Esophagus squamous epithelium (tissue), 5 donors: Measurements from ENCODE around the gene RNF220. TPM values are rescaled to one million over a fixed set of nuclear protein-coding genes. Genes with fewer than 3 reads are reported as not detected.

Experiments used
- DNase-seq: peaks from one replicate; lab custom pipeline; 2025; lab: John Stamatoyannopoulos, UW
- H3K27ac ChIP-seq, 4 donors: fragments of 200-600 bp; sonication (generic); one replicate each; pipeline ENCODE4 v1.5.1; 2016 to 2019; ENCODE audit warnings: mild to moderate bottlenecking in 1 of 4
- H3K27me3 ChIP-seq, 4 donors: fragments of 200-600 bp; sonication (generic); 1 replicate in 3 of 4; 2 replicates in 1 of 4; pipeline versions ENCODE4 v1.5.1 to v1.6.0; 2017 to 2021; ENCODE audit warnings: antibody characterized with exemption in 1 of 4
- H3K36me3 ChIP-seq, 3 donors: fragments of 200-600 bp; sonication (generic); one replicate each; pipeline ENCODE4 v1.5.1; 2016 to 2019
- H3K4me1 ChIP-seq, 3 donors: fragments of 200-600 bp; sonication (generic); one replicate each; pipeline ENCODE4 v1.5.1; 2017 to 2019
- H3K4me3 ChIP-seq, 4 donors: fragments of 200-600 bp; sonication (generic); 1 replicate in 3 of 4; 2 replicates in 1 of 4; pipeline ENCODE4 v1.5.1; 2016 to 2019; ENCODE audit warnings: mild to moderate bottlenecking in 2 of 4, moderate library complexity in 1 of 4
- H3K9me3 ChIP-seq, 3 donors: fragments of 200-600 bp; sonication (generic); one replicate each; pipeline ENCODE4 v1.5.1; 2016 to 2019
- POLR2A ChIP-seq, 4 donors: fragments of 450-650 bp; IDR thresholded peaks; one replicate each; pipeline ENCODE4 v1.6.1; 2017; ENCODE audit warnings: antibody characterized with exemption in 4 of 4, mild to moderate bottlenecking in 4 of 4, moderate library complexity in 3 of 4
- WGBS, 2 donors: methylation state at CpG; one replicate each; pipeline ENCODE4 v1.1.5; 2018; 5-methylcytosine and 5-hydroxymethylcytosine counted together
- intact Hi-C: fragments of 100-400 bp; cut with DNase I; formaldehyde crosslinking; loops from one replicate; pipeline ENCODE4 v1.15.0; 2022
- total RNA-seq, 4 donors: library from RNA; depleted of rRNA; stranded (reverse); fragments of >200 nt; gene quantifications; one replicate each; pipeline ENCODE4 v1.1.0, GENCODE V29; 2016
- TF ChIP-seq, protein P1 (sequence below), 6 experiments: fragments of 450-650 bp in 4 of 6; fragments of 200-600 bp in 2 of 6; sonication (generic) in 2 of 6; IDR thresholded peaks; one replicate each; pipeline ENCODE4 v1.5.1; 2016 to 2019; ENCODE audit warnings: antibody characterized with exemption in 6 of 6, mild to moderate bottlenecking in 4 of 6, moderate library complexity in 4 of 6
- donor health status: DM: yes; HTN: yes; CAD: no.

The RNF220 gene
- total RNA-seq, 4 donors from 2014 or later, result 44.8 to 111 (median 60.3) TPM

DNA sequence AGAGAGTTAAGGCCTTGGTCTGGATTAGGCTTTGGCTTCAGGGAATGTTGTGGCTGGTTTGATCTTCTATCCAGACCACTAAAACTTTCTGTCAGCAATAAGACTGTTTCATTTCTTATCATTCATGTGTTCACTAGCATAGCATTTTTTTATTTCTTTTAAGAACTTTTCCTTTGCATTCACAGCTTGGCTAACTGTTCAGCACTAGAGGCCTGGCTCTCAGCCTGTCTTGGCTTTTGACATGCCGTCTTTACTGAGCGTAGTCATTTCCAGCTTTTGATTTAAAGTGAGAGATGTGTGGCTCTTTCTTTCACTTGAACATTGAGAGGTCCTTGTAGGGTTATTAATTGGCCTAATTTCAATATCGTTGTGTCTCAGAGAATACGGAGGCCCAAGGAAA, 62.5 kb downstream of the RNF220 start:
- TF ChIP-seq, protein P1, sequence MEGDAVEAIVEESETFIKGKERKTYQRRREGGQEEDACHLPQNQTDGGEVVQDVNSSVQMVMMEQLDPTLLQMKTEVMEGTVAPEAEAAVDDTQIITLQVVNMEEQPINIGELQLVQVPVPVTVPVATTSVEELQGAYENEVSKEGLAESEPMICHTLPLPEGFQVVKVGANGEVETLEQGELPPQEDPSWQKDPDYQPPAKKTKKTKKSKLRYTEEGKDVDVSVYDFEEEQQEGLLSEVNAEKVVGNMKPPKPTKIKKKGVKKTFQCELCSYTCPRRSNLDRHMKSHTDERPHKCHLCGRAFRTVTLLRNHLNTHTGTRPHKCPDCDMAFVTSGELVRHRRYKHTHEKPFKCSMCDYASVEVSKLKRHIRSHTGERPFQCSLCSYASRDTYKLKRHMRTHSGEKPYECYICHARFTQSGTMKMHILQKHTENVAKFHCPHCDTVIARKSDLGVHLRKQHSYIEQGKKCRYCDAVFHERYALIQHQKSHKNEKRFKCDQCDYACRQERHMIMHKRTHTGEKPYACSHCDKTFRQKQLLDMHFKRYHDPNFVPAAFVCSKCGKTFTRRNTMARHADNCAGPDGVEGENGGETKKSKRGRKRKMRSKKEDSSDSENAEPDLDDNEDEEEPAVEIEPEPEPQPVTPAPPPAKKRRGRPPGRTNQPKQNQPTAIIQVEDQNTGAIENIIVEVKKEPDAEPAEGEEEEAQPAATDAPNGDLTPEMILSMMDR (IDR thresholded peaks at IDR 0.05), result no peak
- no peak for TF ChIP-seq POLR2A (IDR thresholded peaks at IDR 0.05)
- Histone ChIP-seq H3K36me3 (no peaks in the 10 kb centered on the region), H3K4me3 (no peak overlapping the region), H3K27ac (no peak overlapping the region), H3K27me3 (peaks cover 0 to 15% (median 0%) of the 10 kb centered on the region in 4 donors), H3K4me1 (peaks cover 0 to 6% (median 0%) of the 10 kb centered on the region in 3 donors), H3K9me3 (no peaks in the 10 kb centered on the region)
- WGBS, 2 donors, result 63 to 82% methylated on average over 2 to 4 of the region's 4 CpGs
- intact Hi-C loops, result no loop called here
- DNase-seq, result no peak

DNA sequence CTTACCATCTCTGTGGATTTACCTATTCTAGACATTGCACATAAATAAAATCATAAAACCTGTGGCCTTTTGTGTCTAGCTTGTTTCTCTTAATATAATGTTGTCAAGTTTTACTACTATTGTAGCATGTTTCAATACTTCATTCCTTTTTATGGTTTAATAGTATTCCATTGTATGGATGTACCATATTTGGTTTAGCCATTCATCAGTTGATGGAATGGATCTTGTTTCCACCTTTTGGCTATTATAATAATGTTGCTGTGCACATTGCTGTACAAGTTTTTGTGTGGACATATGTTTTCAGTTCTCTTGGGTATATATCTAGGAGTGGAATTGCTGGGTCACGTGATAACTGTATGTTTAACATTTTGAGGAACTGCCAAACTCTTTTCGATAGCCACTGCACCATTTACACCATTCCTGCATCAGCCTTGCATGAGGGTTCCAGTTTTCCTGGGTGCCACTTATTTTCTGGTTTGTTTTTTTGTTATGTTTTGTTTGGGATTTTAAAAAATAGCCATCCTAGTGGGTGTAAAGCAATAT, 66.9 kb downstream of the RNF220 start:
- TF ChIP-seq, protein P1 (IDR thresholded peaks at IDR 0.05), result no peak
- TF ChIP-seq POLR2A (IDR thresholded peaks at IDR 0.05), result no peak
- Histone ChIP-seq H3K27ac (no peak overlapping the region), H3K36me3 (no peaks in the 10 kb centered on the region), H3K4me1 (peaks cover 0 to 12% (median 0%) of the 10 kb centered on the region in 3 donors), H3K27me3 (peaks cover 0 to 10% (median 0%) of the 10 kb centered on the region in 4 donors), H3K9me3 (no peaks in the 10 kb centered on the region), H3K4me3 (no peak overlapping the region)
- intact Hi-C loops, result no loop called here
- DNase-seq, result no peak
- 50 to 75% methylated on average over 2 of the region's 2 CpGs for WGBS, 2 donors

DNA sequence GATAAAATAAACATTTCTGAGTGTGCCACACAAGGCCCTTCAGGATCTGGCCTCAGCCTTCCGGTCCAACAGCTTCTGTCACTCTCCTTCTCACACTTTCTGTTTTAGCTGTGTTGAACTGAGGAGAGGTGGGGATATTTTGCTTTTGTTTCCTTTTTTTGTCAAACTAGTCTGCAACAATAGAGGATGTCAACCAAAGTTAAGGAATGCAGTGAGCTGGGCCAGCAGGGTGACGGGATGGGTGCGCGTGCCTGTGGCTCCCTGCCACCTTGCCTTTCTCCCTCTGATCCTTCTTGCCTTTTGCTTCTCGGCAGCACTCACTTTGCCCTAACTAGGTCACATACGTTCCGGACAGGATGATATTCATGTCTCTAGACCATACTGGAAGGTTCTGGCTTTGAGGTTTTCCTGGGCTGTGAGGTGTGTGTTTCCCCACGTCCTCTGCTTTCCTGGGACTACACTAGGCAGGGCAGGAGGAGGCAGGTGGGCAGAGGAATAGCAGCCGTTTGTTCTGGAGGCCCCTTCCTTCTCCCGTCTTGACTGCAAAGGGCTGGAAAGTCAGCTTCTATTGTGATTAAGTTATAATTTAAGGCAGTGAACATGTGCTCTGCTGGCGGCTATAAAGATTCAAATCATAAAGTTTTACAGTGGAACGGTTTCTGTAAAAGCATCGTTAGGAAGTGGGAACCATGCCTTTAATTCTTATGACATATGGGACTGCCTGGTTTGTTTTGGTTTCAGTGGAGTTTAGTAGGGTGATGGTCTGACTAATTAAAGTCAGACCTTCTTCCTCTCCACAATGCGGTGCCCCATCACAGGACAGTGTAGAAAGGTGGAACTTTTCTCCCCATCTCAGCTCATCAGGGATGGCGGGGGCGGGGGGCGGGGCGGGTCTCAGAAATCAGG, 67.8 kb downstream of the RNF220 start:
- intact Hi-C loops, result no loop called here
- no peaks in the 10 kb centered on the region for H3K36me3 ChIP-seq
- H3K4me1 ChIP-seq, result peaks cover 0 to 12% (median 0%) of the 10 kb centered on the region in 3 donors
- no peak for DNase-seq
- WGBS, 2 donors, result 16 to 17% methylated on average over 9 to 13 of the region's 18 CpGs
- H3K9me3 ChIP-seq, result no peaks in the 10 kb centered on the region
- H3K4me3 ChIP-seq, result peak overlapping the region in 1 of 4 donors; percentile 34
- H3K27me3 ChIP-seq, result peaks cover 0 to 10% (median 0%) of the 10 kb centered on the region in 4 donors
- no peak overlapping the region for H3K27ac ChIP-seq
- TF ChIP-seq, protein P1 (IDR thresholded peaks at IDR 0.05), result no peak

DNA sequence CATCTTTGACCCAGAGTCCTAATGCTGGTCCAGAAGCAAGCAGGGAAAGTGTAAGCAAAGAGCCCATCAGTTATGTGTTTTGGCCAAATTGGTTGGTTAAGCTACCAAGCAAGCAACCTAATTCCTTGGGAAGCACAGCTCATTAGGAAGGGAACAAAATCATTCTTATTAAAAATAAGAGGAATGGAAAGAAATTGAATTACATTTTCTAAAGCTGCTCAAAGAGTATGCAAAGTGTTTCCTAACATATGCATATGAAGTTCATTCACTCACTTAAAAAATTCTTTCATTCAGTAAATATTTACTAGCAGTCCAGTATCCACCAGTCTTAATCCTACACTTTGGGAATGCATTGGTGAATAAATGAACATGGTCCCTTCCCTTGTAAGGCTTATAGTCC, 71.8 kb downstream of the RNF220 start:
- Histone ChIP-seq H3K4me1 (peaks cover 0 to 12% (median 0%) of the 10 kb centered on the region in 3 donors), H3K9me3 (no peaks in the 10 kb centered on the region), H3K36me3 (no peaks in the 10 kb centered on the region), H3K27ac (no peak overlapping the region), H3K4me3 (no peak overlapping the region), H3K27me3 (peaks cover 0 to 12% (median 0%) of the 10 kb centered on the region in 4 donors)
- TF ChIP-seq, protein P1 (IDR thresholded peaks at IDR 0.05), result no peak
- TF ChIP-seq POLR2A (IDR thresholded peaks at IDR 0.05), result no peak
- no peak for DNase-seq
- intact Hi-C loops, result no loop called here

DNA sequence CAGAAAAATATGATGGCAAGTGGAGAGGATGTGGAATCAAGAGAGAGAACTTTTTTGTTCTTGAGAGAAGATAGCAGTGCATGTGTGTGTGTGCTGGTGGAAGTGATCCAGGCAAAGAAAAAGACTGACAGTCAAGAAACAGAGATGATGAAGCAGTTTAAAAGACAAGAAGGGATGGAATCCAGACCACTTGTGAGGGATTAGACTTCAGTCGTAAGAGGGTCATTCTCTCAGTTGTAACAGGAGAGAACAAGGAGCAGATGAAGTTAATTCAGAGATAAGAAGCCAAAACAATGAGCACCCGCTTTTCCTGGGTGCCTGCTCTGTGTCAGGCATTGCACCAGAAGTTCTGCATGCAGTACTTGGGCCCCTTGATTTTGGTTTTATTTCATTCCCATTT, 76.6 kb downstream of the RNF220 start:
- Histone ChIP-seq H3K36me3 (no peaks in the 10 kb centered on the region), H3K9me3 (no peaks in the 10 kb centered on the region), H3K27me3 (peaks cover 0 to 21% (median 0%) of the 10 kb centered on the region in 4 donors), H3K27ac (no peak overlapping the region), H3K4me3 (no peak overlapping the region), H3K4me1 (peaks cover 4 to 22% (median 13%) of the 10 kb centered on the region in 3 donors)
- no peak for TF ChIP-seq POLR2A (IDR thresholded peaks at IDR 0.05)
- TF ChIP-seq, protein P1 (IDR thresholded peaks at IDR 0.05), result no peak
- DNase-seq, result no peak
- intact Hi-C loops, result no loop called here
- WGBS, 2 donors, result 71 to 78% methylated on average over 2 of the region's 2 CpGs
